ENCODE measurements around the gene OR5H2. TPM values are rescaled to one million over a fixed set of nuclear protein-coding genes. Genes with fewer than 3 reads are reported as not detected.

Gene OR5H2
- total and polyA plus RNA-seq, 2 donors (not counting 3 experiments of a cell fraction or from before 2014, with no cell fraction given) = not detected

GRCh38 chr3:98322686-98323085 is 40.4 kb downstream of the OR5H2 start:
- no peaks in the 10 kb centered on the region for H4K20me1 ChIP-seq (replicated peaks; ENCODE audit: control insufficient read depth, extremely low read depth, insufficient read depth, low read length)
- BruUV-seq (replicated peaks) = no TSS peak
- dilution Hi-C loops (cut with MboI; ENCODE audit: extremely low pct_ligation_motif_present, low sequenced_read_pairs) (no loop called here), intact Hi-C loops (cut with micrococcal nuclease) (no loop called here)
- H3K4me1 ChIP-seq (ENCODE audit: control insufficient read depth, extremely low read depth, insufficient read depth, low read length) = no peaks in the 10 kb centered on the region
- H3K79me2 ChIP-seq (ENCODE audit: control insufficient read depth, insufficient read depth, low read length) = no peaks in the 10 kb centered on the region
- no peaks in the 10 kb centered on the region for H3K36me3 ChIP-seq (ENCODE audit: control insufficient read depth in 2 of 2, extremely low read depth in 1 of 2, insufficient read depth in 2 of 2, low read length in 2 of 2)
- H3K4me2 ChIP-seq (ENCODE audit: insufficient read depth, low read length) = no peak overlapping the region
- H3K9me3 ChIP-seq (replicated peaks; ENCODE audit: control insufficient read depth, insufficient read depth, low read length) = no peaks in the 10 kb centered on the region
- no peak overlapping the region for H3K27ac ChIP-seq (ENCODE audit: insufficient read depth, low read depth, low read length)
- no peak for FAIRE-seq
- POLR2A ChIA-PET = no interaction called here
- no peak overlapping the region for H2AFZ ChIP-seq (ENCODE audit: low read depth, low read length)
- no peak overlapping the region for H3K9ac ChIP-seq (replicated peaks; ENCODE audit: extremely low read depth, insufficient read depth, low read length)
- CTCF ChIA-PET = no interaction called here
- H3K4me3 ChIP-seq (replicated peaks in 1 of 3; ENCODE audit: insufficient read depth in 1 of 3, low read depth in 1 of 3, low read length in 3 of 3) = no peak overlapping the region
- TF ChIP-seq POLR2AphosphoS5 (IDR thresholded peaks at IDR 0.05; ENCODE audit: insufficient read depth, low read depth, low read length) (no peak), EZH2 (IDR thresholded peaks at IDR 0.05; ENCODE audit: borderline replicate concordance, low read depth, low read length, severe bottlenecking) (no peak), JUN (IDR thresholded peaks at IDR 0.05; ENCODE audit: borderline replicate concordance, insufficient read depth, insufficient read length, low read depth) (no peak), POLR2A (IDR thresholded peaks at IDR 0.05; ENCODE audit: low read depth, low read length) (no peak), MAX (IDR thresholded peaks at IDR 0.05; ENCODE audit: insufficient read depth, insufficient read length) (no peak)
- no peaks in the 10 kb centered on the region for H3K9me1 ChIP-seq (replicated peaks; ENCODE audit: control insufficient read depth, extremely low read depth, insufficient read depth, low read length)
- DNase-seq (ENCODE audit: low read depth, low spot score) = no peak
- peaks cover 2 to 11% of the 10 kb centered on the region in 2 experiments for H3K27me3 ChIP-seq (ENCODE audit: control insufficient read depth in 2 of 2, insufficient read depth in 2 of 2, low read length in 2 of 2)

DNA sequence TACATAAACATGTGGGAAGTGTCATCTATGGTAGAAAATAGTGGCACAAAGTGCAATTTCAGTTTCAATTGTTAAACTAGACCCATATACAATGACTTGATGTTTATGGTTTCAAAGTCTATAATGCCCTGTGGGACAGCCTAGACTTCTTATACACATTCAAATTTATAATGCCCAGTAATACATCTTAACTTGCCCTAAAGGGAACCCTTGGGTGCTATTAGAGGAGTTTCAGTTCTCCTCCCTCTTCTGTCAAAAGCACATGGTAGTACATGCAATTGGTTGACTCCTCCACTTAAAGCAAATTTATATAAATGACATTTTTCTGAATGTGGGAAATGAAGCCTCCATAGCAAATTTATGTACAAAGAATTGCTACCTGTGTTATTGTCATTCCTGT is 41.1 kb downstream of the OR5H2 start:
- Histone ChIP-seq H3K36me3 (ENCODE audit: control insufficient read depth in 2 of 2, extremely low read depth in 1 of 2, insufficient read depth in 2 of 2, low read length in 2 of 2) (no peaks in the 10 kb centered on the region), H3K9me3 (replicated peaks; ENCODE audit: control insufficient read depth, insufficient read depth, low read length) (no peaks in the 10 kb centered on the region), H4K20me1 (replicated peaks; ENCODE audit: control insufficient read depth, extremely low read depth, insufficient read depth, low read length) (no peaks in the 10 kb centered on the region), H3K9ac (replicated peaks; ENCODE audit: extremely low read depth, insufficient read depth, low read length) (no peak overlapping the region), H3K9me1 (replicated peaks; ENCODE audit: control insufficient read depth, extremely low read depth, insufficient read depth, low read length) (no peaks in the 10 kb centered on the region), H3K4me3 (replicated peaks in 1 of 3; ENCODE audit: insufficient read depth in 1 of 3, low read depth in 1 of 3, low read length in 3 of 3) (no peak overlapping the region), H3K27ac (ENCODE audit: insufficient read depth, low read depth, low read length) (no peak overlapping the region), H3K79me2 (ENCODE audit: control insufficient read depth, insufficient read depth, low read length) (no peaks in the 10 kb centered on the region), H3K4me2 (ENCODE audit: insufficient read depth, low read length) (no peak overlapping the region), H3K4me1 (ENCODE audit: control insufficient read depth, extremely low read depth, insufficient read depth, low read length) (no peaks in the 10 kb centered on the region), H2AFZ (ENCODE audit: low read depth, low read length) (no peak overlapping the region), H3K27me3 (ENCODE audit: control insufficient read depth in 2 of 2, insufficient read depth in 2 of 2, low read length in 2 of 2) (peaks cover 2 to 11% of the 10 kb centered on the region in 2 experiments)
- BruUV-seq (replicated peaks) = no TSS peak
- CTCF ChIA-PET = interaction anchor here (0.8 kb wide), 1 partner anchor 10 kb away, joined by 3 read pairs; no protein-coding TSS in a partner anchor
- POLR2A ChIA-PET = no interaction called here
- TF ChIP-seq MYC (IDR thresholded peaks at IDR 0.05; ENCODE audit: low read depth, low read length) (no peak), CTCF (IDR thresholded peaks at IDR 0.05; ENCODE audit: extremely low read depth in 1 of 2, insufficient read depth in 1 of 2, low read depth in 1 of 2, low read length in 2 of 2) (no peak), EZH2 (IDR thresholded peaks at IDR 0.05; ENCODE audit: borderline replicate concordance, low read depth, low read length, severe bottlenecking) (no peak), POLR2A (IDR thresholded peaks at IDR 0.05; ENCODE audit: low read depth, low read length) (no peak), FOS (IDR thresholded peaks at IDR 0.05; ENCODE audit: borderline replicate concordance, insufficient read depth, low read length) (no peak), GATA2 (IDR thresholded peaks at IDR 0.05; ENCODE audit: insufficient read depth, insufficient read length, low read depth, low read length) (no peak), POLR2AphosphoS5 (IDR thresholded peaks at IDR 0.05; ENCODE audit: insufficient read depth, low read depth, low read length) (no peak), MAX (IDR thresholded peaks at IDR 0.05; ENCODE audit: insufficient read depth, insufficient read length) (no peak), JUN (IDR thresholded peaks at IDR 0.05; ENCODE audit: borderline replicate concordance, insufficient read depth, insufficient read length, low read depth) (no peak)
- intact Hi-C loops (cut with micrococcal nuclease) = no loop called here
- dilution Hi-C loops (cut with MboI; ENCODE audit: extremely low pct_ligation_motif_present, low sequenced_read_pairs) = no loop called here
- no peak for FAIRE-seq
- no peak for DNase-seq (ENCODE audit: low read depth, low spot score)

All from endothelial cell of umbilical vein (primary cell).